GM23338 (cell line): ENCODE data around the gene ANKRD55. TPM values are rescaled to one million over a fixed set of nuclear protein-coding genes. Genes with fewer than 3 reads are reported as not detected.

Experiments
- ATAC-seq: fragments of 200-7000 bp; cut with Tn5 transposase; 3 replicates; pipeline ENCODE4 v1.9.1; 2020
- DNase-seq: peaks from one replicate; pipeline ENCODE4 v3.0.0-alpha.2; 2015; ENCODE audit warnings: low spot score
- H2AFZ ChIP-seq: fragments of 200-600 bp; sonication (generic); 2 replicates; pipeline ENCODE4 v1.8.0; 2016; ENCODE audit warnings: antibody characterized with exemption, mild to moderate bottlenecking, moderate library complexity
- H3F3A ChIP-seq: fragments of 200-600 bp; sonication (generic); replicated peaks from 2 replicates; pipeline ENCODE4 v1.8.0; 2017; ENCODE audit warnings: antibody characterized with exemption, mixed run types, low read depth
- H3K27ac ChIP-seq: fragments of 200-600 bp; sonication (generic); 2 replicates; pipeline ENCODE4 v1.6.1; 2016; ENCODE audit warnings: low read depth
- H3K27me3 ChIP-seq: fragments of 200-600 bp; sonication (generic); 2 replicates; pipeline ENCODE4 v1.8.0; 2016; ENCODE audit warnings: mild to moderate bottlenecking, mixed run types, moderate library complexity; ENCODE audit not compliant: insufficient read depth
- H3K36me3 ChIP-seq: fragments of 200-600 bp; sonication (generic); 2 replicates; pipeline ENCODE4 v1.8.0; 2016; ENCODE audit warnings: mild to moderate bottlenecking; ENCODE audit not compliant: insufficient read depth
- H3K4me1 ChIP-seq: fragments of 200-600 bp; sonication (generic); 2 replicates; pipeline ENCODE4 v1.8.0; 2016; ENCODE audit warnings: mild to moderate bottlenecking, moderate library complexity; ENCODE audit not compliant: insufficient read depth
- H3K4me2 ChIP-seq: fragments of 200-600 bp; sonication (generic); 2 replicates; pipeline ENCODE4 v1.7.1; 2017; ENCODE audit warnings: mixed run types
- H3K4me3 ChIP-seq: fragments of 200-600 bp; sonication (generic); 2 replicates; pipeline ENCODE4 v1.6.1; 2016; ENCODE audit warnings: mixed run types
- H3K79me2 ChIP-seq: fragments of 200-600 bp; sonication (generic); replicated peaks from 2 replicates; pipeline ENCODE4 v1.8.0; 2017; ENCODE audit warnings: mild to moderate bottlenecking; ENCODE audit not compliant: insufficient read depth
- H3K9me2 ChIP-seq: fragments of 200-600 bp; sonication (generic); 2 replicates; pipeline ENCODE4 v1.8.0; 2017; ENCODE audit not compliant: insufficient read depth
- H4K20me1 ChIP-seq: fragments of 200-600 bp; sonication (generic); replicated peaks from 2 replicates; pipeline ENCODE4 v1.8.0; 2017; ENCODE audit warnings: mild to moderate bottlenecking; ENCODE audit not compliant: insufficient read depth
- H3K27ac Mint-ChIP-seq: 2 replicates; pipeline ENCODE4 v1.8.0; 2020; ENCODE audit warnings: inconsistent platforms, mild to moderate bottlenecking, moderate library complexity, mixed read lengths
- H3K27me3 Mint-ChIP-seq: 3 replicates; pipeline ENCODE4 v1.8.0; 2022; ENCODE audit warnings: low read depth, mild to moderate bottlenecking, moderate library complexity, mixed read lengths, inconsistent platforms; ENCODE audit not compliant: insufficient read depth, poor library complexity
- H3K36me3 Mint-ChIP-seq: 3 replicates; pipeline ENCODE4 v1.8.0; 2021; ENCODE audit warnings: low read depth, mild to moderate bottlenecking, inconsistent platforms, moderate library complexity, mixed read lengths
- H3K4me1 Mint-ChIP-seq: 3 replicates; pipeline ENCODE4 v1.8.0; 2020; ENCODE audit warnings: mild to moderate bottlenecking, inconsistent platforms, mixed read lengths
- H3K4me3 Mint-ChIP-seq: 3 replicates; pipeline ENCODE4 v1.8.0; 2021; ENCODE audit warnings: moderate library complexity, mild to moderate bottlenecking, inconsistent platforms, mixed read lengths
- H3K9me3 Mint-ChIP-seq: 3 replicates; pipeline ENCODE4 v1.8.0; 2020; ENCODE audit warnings: moderate library complexity, mild to moderate bottlenecking, inconsistent platforms, mixed read lengths
- CREB1 ChIP-seq: fragments of 250-450 bp; sonication (Bioruptor Pico); IDR thresholded peaks from 2 replicates; pipeline ENCODE4 v1.5.0; 2020; ENCODE audit warnings: low read depth, mild to moderate bottlenecking, moderate library complexity
- EZH2 ChIP-seq: fragments of 200-600 bp; sonication (generic); IDR thresholded peaks from one replicate; pipeline ENCODE4 v1.8.0; 2017; ENCODE audit warnings: antibody characterized with exemption, mild to moderate bottlenecking, low read depth; ENCODE audit not compliant: unreplicated experiment
- EZH2phosphoT487 ChIP-seq: fragments of 200-600 bp; sonication (generic); IDR thresholded peaks from one replicate; pipeline ENCODE4 v1.8.1; 2018; ENCODE audit warnings: antibody characterized with exemption; ENCODE audit not compliant: unreplicated experiment
- JUNB ChIP-seq: IDR thresholded peaks from one replicate; pipeline ENCODE4 v1.6.1; 2016; ENCODE audit warnings: antibody characterized with exemption; ENCODE audit not compliant: unreplicated experiment
- NANOG ChIP-seq: IDR thresholded peaks from 2 replicates; pipeline ENCODE4 v1.6.1; 2016; ENCODE audit warnings: antibody characterized with exemption, borderline replicate concordance
- POLR2AphosphoS5 ChIP-seq: IDR thresholded peaks from 2 replicates; pipeline ENCODE4 v1.6.1; 2016; ENCODE audit warnings: antibody characterized with exemption, low read depth
- STAT1 ChIP-seq: IDR thresholded peaks from one replicate; pipeline ENCODE4 v1.6.1; 2016; ENCODE audit warnings: antibody characterized with exemption; ENCODE audit not compliant: unreplicated experiment
- ZNF114 ChIP-seq: fragments of 250-450 bp; sonication (Bioruptor Pico); IDR thresholded peaks from 2 replicates; pipeline ENCODE4 v1.5.0; 2020; ENCODE audit warnings: mild to moderate bottlenecking, moderate library complexity
- ZNF331 ChIP-seq: fragments of 250-450 bp; sonication (Bioruptor Pico); IDR thresholded peaks from 2 replicates; pipeline ENCODE4 v1.5.0; 2020; ENCODE audit warnings: low read depth, mild to moderate bottlenecking, moderate library complexity
- polyA plus RNA-seq: library from polyadenylated mRNA; unstranded; fragments of >200 nt; fragmentation: Nextera tagmentation; extraction: Ambion mirVana; gene quantifications from 2 replicates; pipeline ENCODE4 v1.2.1, GENCODE V29; 2016
- total RNA-seq: library from RNA; depleted of rRNA; stranded (reverse); fragments of >200 nt; shearing (Covaris generic); gene quantifications from 2 replicates; pipeline ENCODE4 v1.2.3, GENCODE V29; 2014
- TF ChIP-seq, protein P1 (sequence below), 2 experiments: fragments of 200-600 bp in 1 of 2; sonication (generic) in 1 of 2; conservative IDR thresholded peaks; 2 replicates each; pipeline versions ENCODE4 v1.5.1 to v1.6.1; 2016 to 2017; ENCODE audit warnings: antibody characterized with exemption in 2 of 2, low read depth in 2 of 2, mild to moderate bottlenecking in 2 of 2, moderate library complexity in 1 of 2
- TF ChIP-seq, protein P2 (sequence below): IDR thresholded peaks from one replicate; pipeline ENCODE4 v1.6.1; 2018; ENCODE audit warnings: antibody characterized with exemption; ENCODE audit not compliant: unreplicated experiment
- TF ChIP-seq, protein P3 (sequence below): IDR thresholded peaks from 2 replicates; pipeline ENCODE4 v1.6.1; 2016; ENCODE audit warnings: antibody characterized with exemption
- TF ChIP-seq, protein P4 (sequence below): fragments of 250-450 bp; sonication (Bioruptor Pico); IDR thresholded peaks from 2 replicates; pipeline ENCODE4 v1.5.0; 2020; ENCODE audit warnings: mild to moderate bottlenecking, moderate library complexity

The ANKRD55 gene
- total and polyA plus RNA-seq, 2 experiments from 2014 or later = not detected

DNA sequence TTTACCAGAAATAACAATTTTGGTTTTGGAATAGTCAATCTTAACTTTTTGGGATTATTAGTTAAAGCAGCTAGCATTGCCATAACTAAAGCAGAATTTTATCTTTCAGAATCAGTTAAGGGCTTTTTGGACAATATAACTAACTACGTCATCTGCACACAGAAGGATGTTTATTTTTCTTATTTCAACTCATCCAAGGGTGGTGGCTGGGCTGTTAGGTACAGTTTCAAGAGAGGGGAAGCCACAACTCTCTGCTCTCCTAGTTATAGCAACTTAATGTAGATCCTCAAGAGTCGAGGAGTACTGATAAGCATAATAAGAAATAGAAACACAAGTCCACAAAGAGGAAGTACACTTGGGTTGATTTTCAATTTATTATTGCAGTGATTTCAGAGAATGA, 65.6 kb downstream of the ANKRD55 start:
- Histone ChIP-seq H3F3A (no peaks in the 10 kb centered on the region), H3K4me1 (no peaks in the 10 kb centered on the region), H3K9me2 (peaks cover 10% of the 10 kb centered on the region; the same call in 1 of the 2 replicates), H3K4me3 (no peak overlapping the region), H3K4me2 (no peak overlapping the region), H4K20me1 (no peaks in the 10 kb centered on the region), H3K79me2 (no peaks in the 10 kb centered on the region), H3K36me3 (no peaks in the 10 kb centered on the region), H3K27ac (no peak overlapping the region), H2AFZ (no peak overlapping the region), H3K27me3 (no peaks in the 10 kb centered on the region)
- DNase-seq = no peak
- Mint-ChIP-seq H3K27ac (no peak overlapping the region), H3K9me3 (no peaks in the 10 kb centered on the region), H3K4me1 (peaks cover 5% of the 10 kb centered on the region; the same call in 1 of the 3 replicates), H3K36me3 (no peaks in the 10 kb centered on the region), H3K27me3 (peaks cover 1% of the 10 kb centered on the region), H3K4me3 (no peak overlapping the region)
- no peak for ATAC-seq
- TF ChIP-seq EZH2phosphoT487 = no peak
- no peak for TF ChIP-seq STAT1
- no peak for TF ChIP-seq ZNF114
- no peak for TF ChIP-seq JUNB
- no peak for TF ChIP-seq POLR2AphosphoS5
- no peak for TF ChIP-seq NANOG
- TF ChIP-seq CREB1 (CRISPR knock-in tag) = no peak
- TF ChIP-seq, protein P1, sequence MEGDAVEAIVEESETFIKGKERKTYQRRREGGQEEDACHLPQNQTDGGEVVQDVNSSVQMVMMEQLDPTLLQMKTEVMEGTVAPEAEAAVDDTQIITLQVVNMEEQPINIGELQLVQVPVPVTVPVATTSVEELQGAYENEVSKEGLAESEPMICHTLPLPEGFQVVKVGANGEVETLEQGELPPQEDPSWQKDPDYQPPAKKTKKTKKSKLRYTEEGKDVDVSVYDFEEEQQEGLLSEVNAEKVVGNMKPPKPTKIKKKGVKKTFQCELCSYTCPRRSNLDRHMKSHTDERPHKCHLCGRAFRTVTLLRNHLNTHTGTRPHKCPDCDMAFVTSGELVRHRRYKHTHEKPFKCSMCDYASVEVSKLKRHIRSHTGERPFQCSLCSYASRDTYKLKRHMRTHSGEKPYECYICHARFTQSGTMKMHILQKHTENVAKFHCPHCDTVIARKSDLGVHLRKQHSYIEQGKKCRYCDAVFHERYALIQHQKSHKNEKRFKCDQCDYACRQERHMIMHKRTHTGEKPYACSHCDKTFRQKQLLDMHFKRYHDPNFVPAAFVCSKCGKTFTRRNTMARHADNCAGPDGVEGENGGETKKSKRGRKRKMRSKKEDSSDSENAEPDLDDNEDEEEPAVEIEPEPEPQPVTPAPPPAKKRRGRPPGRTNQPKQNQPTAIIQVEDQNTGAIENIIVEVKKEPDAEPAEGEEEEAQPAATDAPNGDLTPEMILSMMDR (conservative IDR thresholded peaks at IDR 0.05; ENCODE audit: low read depth in 2 of 2) = no peak
- TF ChIP-seq, protein P2, sequence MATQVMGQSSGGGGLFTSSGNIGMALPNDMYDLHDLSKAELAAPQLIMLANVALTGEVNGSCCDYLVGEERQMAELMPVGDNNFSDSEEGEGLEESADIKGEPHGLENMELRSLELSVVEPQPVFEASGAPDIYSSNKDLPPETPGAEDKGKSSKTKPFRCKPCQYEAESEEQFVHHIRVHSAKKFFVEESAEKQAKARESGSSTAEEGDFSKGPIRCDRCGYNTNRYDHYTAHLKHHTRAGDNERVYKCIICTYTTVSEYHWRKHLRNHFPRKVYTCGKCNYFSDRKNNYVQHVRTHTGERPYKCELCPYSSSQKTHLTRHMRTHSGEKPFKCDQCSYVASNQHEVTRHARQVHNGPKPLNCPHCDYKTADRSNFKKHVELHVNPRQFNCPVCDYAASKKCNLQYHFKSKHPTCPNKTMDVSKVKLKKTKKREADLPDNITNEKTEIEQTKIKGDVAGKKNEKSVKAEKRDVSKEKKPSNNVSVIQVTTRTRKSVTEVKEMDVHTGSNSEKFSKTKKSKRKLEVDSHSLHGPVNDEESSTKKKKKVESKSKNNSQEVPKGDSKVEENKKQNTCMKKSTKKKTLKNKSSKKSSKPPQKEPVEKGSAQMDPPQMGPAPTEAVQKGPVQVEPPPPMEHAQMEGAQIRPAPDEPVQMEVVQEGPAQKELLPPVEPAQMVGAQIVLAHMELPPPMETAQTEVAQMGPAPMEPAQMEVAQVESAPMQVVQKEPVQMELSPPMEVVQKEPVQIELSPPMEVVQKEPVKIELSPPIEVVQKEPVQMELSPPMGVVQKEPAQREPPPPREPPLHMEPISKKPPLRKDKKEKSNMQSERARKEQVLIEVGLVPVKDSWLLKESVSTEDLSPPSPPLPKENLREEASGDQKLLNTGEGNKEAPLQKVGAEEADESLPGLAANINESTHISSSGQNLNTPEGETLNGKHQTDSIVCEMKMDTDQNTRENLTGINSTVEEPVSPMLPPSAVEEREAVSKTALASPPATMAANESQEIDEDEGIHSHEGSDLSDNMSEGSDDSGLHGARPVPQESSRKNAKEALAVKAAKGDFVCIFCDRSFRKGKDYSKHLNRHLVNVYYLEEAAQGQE = no peak
- TF ChIP-seq, protein P3, sequence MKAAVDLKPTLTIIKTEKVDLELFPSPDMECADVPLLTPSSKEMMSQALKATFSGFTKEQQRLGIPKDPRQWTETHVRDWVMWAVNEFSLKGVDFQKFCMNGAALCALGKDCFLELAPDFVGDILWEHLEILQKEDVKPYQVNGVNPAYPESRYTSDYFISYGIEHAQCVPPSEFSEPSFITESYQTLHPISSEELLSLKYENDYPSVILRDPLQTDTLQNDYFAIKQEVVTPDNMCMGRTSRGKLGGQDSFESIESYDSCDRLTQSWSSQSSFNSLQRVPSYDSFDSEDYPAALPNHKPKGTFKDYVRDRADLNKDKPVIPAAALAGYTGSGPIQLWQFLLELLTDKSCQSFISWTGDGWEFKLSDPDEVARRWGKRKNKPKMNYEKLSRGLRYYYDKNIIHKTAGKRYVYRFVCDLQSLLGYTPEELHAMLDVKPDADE = no peak
- TF ChIP-seq, protein P4, sequence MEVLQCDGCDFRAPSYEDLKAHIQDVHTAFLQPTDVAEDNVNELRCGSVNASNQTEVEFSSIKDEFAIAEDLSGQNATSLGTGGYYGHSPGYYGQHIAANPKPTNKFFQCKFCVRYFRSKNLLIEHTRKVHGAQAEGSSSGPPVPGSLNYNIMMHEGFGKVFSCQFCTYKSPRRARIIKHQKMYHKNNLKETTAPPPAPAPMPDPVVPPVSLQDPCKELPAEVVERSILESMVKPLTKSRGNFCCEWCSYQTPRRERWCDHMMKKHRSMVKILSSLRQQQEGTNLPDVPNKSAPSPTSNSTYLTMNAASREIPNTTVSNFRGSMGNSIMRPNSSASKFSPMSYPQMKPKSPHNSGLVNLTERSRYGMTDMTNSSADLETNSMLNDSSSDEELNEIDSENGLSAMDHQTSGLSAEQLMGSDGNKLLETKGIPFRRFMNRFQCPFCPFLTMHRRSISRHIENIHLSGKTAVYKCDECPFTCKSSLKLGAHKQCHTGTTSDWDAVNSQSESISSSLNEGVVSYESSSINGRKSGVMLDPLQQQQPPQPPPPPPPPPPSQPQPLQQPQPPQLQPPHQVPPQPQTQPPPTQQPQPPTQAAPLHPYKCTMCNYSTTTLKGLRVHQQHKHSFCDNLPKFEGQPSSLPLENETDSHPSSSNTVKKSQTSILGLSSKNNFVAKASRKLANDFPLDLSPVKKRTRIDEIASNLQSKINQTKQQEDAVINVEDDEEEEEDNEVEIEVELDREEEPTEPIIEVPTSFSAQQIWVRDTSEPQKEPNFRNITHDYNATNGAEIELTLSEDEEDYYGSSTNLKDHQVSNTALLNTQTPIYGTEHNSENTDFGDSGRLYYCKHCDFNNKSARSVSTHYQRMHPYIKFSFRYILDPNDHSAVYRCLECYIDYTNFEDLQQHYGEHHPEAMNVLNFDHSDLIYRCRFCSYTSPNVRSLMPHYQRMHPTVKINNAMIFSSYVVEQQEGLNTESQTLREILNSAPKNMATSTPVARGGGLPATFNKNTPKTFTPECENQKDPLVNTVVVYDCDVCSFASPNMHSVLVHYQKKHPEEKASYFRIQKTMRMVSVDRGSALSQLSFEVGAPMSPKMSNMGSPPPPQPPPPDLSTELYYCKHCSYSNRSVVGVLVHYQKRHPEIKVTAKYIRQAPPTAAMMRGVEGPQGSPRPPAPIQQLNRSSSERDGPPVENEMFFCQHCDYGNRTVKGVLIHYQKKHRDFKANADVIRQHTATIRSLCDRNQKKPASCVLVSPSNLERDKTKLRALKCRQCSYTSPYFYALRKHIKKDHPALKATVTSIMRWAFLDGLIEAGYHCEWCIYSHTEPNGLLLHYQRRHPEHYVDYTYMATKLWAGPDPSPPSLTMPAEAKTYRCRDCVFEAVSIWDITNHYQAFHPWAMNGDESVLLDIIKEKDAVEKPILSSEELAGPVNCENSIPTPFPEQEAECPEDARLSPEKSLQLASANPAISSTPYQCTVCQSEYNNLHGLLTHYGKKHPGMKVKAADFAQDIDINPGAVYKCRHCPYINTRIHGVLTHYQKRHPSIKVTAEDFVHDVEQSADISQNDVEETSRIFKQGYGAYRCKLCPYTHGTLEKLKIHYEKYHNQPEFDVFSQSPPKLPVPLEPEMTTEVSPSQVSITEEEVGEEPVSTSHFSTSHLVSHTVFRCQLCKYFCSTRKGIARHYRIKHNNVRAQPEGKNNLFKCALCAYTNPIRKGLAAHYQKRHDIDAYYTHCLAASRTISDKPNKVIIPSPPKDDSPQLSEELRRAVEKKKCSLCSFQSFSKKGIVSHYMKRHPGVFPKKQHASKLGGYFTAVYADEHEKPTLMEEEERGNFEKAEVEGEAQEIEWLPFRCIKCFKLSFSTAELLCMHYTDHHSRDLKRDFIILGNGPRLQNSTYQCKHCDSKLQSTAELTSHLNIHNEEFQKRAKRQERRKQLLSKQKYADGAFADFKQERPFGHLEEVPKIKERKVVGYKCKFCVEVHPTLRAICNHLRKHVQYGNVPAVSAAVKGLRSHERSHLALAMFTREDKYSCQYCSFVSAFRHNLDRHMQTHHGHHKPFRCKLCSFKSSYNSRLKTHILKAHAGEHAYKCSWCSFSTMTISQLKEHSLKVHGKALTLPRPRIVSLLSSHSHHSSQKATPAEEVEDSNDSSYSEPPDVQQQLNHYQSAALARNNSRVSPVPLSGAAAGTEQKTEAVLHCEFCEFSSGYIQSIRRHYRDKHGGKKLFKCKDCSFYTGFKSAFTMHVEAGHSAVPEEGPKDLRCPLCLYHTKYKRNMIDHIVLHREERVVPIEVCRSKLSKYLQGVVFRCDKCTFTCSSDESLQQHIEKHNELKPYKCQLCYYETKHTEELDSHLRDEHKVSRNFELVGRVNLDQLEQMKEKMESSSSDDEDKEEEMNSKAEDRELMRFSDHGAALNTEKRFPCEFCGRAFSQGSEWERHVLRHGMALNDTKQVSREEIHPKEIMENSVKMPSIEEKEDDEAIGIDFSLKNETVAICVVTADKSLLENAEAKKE (CRISPR knock-in tag) = no peak
- TF ChIP-seq ZNF331 = no peak
- no peak for TF ChIP-seq EZH2
